ENCODE data around the gene LRRC55.

GRCh38 chr11:57172031-57172430 lies 9.7 kb upstream of the LRRC55 start:
- TF ChIP-seq CTCF (IDR thresholded peaks at IDR 0.05 in 4 of 5, conservative IDR thresholded peaks at IDR 0.05 in 1 of 5) (no peak), POLR2A (IDR thresholded peaks at IDR 0.05) (no peak)
